ENCODE data around the gene C1QTNF9B. TPM values are rescaled to one million over a fixed set of nuclear protein-coding genes. Genes with fewer than 3 reads are reported as not detected.
A peak's percentile ranks its signal among the peaks of the same experiment; 100 is the strongest.

C1QTNF9B gene
- total and polyA plus RNA-seq, 2 of the 13 experiments (the other 11 are each of a cell fraction or from before 2014, with no cell fraction given): not detected

DNA sequence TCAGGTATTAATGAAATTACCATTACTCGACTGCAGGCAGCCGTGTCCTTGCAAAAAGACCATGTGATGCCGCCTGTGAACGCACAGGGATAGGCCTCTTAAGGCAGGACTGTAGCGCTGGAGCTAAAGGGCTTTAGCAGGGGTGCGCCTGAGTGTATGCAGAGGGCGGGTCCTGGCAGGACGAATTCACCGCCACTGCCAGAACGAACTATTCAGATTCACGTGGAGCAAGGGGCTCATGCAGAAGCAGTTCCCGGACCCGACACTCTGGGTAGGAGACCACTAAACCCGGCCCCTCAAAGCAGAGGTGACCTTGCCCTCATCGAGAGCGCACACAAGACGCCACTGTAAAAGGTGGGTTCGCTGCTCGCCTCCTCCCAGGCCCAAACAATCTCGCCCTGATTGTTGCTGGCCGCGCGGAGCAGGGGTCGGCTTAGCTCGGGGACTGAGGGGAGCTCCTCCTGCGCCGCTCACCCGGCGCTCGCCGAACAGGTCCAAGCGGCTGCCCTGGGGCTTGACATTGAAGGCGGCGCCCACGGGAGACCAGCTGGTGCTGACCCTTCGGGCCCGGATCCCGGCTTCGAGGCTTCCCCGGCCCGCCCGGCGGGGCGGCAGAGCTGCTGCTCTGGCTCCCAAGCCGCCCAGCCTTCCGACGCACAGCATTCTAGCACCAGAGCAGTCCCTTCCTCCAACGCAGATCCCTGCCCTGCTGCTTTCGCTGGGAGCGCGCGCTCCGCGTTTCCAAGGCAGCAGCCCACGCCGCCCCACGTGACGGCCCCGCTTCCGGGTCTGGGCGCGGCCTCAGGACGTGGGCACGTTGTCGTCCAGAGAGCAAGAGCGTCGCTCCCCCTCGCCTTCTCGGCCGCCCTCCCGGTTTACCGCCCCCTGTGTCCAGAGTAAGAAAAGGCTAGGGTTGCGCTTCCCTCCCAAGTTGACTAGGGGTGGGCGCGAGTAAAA, 8.4 kb downstream of the C1QTNF9B start, which contains the start of gene MIPEP (continued):
- TF ChIP-seq, protein P1, sequence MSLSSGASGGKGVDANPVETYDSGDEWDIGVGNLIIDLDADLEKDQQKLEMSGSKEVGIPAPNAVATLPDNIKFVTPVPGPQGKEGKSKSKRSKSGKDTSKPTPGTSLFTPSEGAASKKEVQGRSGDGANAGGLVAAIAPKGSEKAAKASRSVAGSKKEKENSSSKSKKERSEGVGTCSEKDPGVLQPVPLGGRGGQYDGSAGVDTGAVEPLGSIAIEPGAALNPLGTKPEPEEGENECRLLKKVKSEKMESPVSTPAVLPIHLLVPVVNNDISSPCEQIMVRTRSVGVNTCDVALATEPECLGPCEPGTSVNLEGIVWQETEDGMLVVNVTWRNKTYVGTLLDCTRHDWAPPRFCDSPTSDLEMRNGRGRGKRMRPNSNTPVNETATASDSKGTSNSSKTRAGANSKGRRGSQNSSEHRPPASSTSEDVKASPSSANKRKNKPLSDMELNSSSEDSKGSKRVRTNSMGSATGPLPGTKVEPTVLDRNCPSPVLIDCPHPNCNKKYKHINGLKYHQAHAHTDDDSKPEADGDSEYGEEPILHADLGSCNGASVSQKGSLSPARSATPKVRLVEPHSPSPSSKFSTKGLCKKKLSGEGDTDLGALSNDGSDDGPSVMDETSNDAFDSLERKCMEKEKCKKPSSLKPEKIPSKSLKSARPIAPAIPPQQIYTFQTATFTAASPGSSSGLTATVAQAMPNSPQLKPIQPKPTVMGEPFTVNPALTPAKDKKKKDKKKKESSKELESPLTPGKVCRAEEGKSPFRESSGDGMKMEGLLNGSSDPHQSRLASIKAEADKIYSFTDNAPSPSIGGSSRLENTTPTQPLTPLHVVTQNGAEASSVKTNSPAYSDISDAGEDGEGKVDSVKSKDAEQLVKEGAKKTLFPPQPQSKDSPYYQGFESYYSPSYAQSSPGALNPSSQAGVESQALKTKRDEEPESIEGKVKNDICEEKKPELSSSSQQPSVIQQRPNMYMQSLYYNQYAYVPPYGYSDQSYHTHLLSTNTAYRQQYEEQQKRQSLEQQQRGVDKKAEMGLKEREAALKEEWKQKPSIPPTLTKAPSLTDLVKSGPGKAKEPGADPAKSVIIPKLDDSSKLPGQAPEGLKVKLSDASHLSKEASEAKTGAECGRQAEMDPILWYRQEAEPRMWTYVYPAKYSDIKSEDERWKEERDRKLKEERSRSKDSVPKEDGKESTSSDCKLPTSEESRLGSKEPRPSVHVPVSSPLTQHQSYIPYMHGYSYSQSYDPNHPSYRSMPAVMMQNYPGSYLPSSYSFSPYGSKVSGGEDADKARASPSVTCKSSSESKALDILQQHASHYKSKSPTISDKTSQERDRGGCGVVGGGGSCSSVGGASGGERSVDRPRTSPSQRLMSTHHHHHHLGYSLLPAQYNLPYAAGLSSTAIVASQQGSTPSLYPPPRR (CRISPR knock-in tag; IDR thresholded peaks at IDR 0.05; ENCODE audit: borderline replicate concordance): peak; percentile 58; the same call in 1 of the 2 replicates
- TF ChIP-seq, protein P2, sequence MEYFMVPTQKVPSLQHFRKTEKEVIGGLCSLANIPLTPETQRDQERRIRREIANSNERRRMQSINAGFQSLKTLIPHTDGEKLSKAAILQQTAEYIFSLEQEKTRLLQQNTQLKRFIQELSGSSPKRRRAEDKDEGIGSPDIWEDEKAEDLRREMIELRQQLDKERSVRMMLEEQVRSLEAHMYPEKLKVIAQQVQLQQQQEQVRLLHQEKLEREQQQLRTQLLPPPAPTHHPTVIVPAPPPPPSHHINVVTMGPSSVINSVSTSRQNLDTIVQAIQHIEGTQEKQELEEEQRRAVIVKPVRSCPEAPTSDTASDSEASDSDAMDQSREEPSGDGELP (IDR thresholded peaks at IDR 0.05; ENCODE audit: borderline replicate concordance, low read depth): peak; percentile 47; the same call in 1 of the 2 replicates
- TF ChIP-seq, protein P3, sequence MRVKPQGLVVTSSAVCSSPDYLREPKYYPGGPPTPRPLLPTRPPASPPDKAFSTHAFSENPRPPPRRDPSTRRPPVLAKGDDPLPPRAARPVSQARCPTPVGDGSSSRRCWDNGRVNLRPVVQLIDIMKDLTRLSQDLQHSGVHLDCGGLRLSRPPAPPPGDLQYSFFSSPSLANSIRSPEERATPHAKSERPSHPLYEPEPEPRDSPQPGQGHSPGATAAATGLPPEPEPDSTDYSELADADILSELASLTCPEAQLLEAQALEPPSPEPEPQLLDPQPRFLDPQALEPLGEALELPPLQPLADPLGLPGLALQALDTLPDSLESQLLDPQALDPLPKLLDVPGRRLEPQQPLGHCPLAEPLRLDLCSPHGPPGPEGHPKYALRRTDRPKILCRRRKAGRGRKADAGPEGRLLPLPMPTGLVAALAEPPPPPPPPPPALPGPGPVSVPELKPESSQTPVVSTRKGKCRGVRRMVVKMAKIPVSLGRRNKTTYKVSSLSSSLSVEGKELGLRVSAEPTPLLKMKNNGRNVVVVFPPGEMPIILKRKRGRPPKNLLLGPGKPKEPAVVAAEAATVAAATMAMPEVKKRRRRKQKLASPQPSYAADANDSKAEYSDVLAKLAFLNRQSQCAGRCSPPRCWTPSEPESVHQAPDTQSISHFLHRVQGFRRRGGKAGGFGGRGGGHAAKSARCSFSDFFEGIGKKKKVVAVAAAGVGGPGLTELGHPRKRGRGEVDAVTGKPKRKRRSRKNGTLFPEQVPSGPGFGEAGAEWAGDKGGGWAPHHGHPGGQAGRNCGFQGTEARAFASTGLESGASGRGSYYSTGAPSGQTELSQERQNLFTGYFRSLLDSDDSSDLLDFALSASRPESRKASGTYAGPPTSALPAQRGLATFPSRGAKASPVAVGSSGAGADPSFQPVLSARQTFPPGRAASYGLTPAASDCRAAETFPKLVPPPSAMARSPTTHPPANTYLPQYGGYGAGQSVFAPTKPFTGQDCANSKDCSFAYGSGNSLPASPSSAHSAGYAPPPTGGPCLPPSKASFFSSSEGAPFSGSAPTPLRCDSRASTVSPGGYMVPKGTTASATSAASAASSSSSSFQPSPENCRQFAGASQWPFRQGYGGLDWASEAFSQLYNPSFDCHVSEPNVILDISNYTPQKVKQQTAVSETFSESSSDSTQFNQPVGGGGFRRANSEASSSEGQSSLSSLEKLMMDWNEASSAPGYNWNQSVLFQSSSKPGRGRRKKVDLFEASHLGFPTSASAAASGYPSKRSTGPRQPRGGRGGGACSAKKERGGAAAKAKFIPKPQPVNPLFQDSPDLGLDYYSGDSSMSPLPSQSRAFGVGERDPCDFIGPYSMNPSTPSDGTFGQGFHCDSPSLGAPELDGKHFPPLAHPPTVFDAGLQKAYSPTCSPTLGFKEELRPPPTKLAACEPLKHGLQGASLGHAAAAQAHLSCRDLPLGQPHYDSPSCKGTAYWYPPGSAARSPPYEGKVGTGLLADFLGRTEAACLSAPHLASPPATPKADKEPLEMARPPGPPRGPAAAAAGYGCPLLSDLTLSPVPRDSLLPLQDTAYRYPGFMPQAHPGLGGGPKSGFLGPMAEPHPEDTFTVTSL (CRISPR knock-in tag; IDR thresholded peaks at IDR 0.05; ENCODE audit: borderline replicate concordance): no peak
- TF ChIP-seq NFKB2 (CRISPR knock-in tag; IDR thresholded peaks at IDR 0.05; ENCODE audit: borderline replicate concordance): peak; percentile 45; the same call in 1 of the 2 replicates
- no peak for TF ChIP-seq DR1 (CRISPR knock-in tag; IDR thresholded peaks at IDR 0.05)
- TF ChIP-seq, protein P4, sequence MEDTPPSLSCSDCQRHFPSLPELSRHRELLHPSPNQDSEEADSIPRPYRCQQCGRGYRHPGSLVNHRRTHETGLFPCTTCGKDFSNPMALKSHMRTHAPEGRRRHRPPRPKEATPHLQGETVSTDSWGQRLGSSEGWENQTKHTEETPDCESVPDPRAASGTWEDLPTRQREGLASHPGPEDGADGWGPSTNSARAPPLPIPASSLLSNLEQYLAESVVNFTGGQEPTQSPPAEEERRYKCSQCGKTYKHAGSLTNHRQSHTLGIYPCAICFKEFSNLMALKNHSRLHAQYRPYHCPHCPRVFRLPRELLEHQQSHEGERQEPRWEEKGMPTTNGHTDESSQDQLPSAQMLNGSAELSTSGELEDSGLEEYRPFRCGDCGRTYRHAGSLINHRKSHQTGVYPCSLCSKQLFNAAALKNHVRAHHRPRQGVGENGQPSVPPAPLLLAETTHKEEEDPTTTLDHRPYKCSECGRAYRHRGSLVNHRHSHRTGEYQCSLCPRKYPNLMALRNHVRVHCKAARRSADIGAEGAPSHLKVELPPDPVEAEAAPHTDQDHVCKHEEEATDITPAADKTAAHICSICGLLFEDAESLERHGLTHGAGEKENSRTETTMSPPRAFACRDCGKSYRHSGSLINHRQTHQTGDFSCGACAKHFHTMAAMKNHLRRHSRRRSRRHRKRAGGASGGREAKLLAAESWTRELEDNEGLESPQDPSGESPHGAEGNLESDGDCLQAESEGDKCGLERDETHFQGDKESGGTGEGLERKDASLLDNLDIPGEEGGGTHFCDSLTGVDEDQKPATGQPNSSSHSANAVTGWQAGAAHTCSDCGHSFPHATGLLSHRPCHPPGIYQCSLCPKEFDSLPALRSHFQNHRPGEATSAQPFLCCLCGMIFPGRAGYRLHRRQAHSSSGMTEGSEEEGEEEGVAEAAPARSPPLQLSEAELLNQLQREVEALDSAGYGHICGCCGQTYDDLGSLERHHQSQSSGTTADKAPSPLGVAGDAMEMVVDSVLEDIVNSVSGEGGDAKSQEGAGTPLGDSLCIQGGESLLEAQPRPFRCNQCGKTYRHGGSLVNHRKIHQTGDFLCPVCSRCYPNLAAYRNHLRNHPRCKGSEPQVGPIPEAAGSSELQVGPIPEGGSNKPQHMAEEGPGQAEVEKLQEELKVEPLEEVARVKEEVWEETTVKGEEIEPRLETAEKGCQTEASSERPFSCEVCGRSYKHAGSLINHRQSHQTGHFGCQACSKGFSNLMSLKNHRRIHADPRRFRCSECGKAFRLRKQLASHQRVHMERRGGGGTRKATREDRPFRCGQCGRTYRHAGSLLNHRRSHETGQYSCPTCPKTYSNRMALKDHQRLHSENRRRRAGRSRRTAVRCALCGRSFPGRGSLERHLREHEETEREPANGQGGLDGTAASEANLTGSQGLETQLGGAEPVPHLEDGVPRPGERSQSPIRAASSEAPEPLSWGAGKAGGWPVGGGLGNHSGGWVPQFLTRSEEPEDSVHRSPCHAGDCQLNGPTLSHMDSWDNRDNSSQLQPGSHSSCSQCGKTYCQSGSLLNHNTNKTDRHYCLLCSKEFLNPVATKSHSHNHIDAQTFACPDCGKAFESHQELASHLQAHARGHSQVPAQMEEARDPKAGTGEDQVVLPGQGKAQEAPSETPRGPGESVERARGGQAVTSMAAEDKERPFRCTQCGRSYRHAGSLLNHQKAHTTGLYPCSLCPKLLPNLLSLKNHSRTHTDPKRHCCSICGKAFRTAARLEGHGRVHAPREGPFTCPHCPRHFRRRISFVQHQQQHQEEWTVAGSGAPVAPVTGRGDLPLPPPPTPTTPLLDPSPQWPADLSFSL (CRISPR knock-in tag; IDR thresholded peaks at IDR 0.05): 0 out of 2 replicates have a peak, but pooled peaks have one; percentile 31
- peak; percentile 67 for TF ChIP-seq KDM3A (CRISPR knock-in tag; IDR thresholded peaks at IDR 0.05; ENCODE audit: low read depth)
- TF ChIP-seq ZNF747 (CRISPR knock-in tag; IDR thresholded peaks at IDR 0.05; ENCODE audit: borderline replicate concordance): 0 out of 2 replicates have a peak, but pooled peaks have one; percentile 38

All from HepG2 (cell line).